ENCODE results near the gene PRPH. TPM values are rescaled to one million over a fixed set of nuclear protein-coding genes. Genes with fewer than 3 reads are reported as not detected.
"Not testable (repeated sequence)": the region's sequence is repeated elsewhere in the genome, so short reads cannot be mapped to it uniquely, and the experiment has no call there.

Gene PRPH
- total and polyA plus RNA-seq, 4 donors: 22.8 to 341 (median 215) TPM

DNA sequence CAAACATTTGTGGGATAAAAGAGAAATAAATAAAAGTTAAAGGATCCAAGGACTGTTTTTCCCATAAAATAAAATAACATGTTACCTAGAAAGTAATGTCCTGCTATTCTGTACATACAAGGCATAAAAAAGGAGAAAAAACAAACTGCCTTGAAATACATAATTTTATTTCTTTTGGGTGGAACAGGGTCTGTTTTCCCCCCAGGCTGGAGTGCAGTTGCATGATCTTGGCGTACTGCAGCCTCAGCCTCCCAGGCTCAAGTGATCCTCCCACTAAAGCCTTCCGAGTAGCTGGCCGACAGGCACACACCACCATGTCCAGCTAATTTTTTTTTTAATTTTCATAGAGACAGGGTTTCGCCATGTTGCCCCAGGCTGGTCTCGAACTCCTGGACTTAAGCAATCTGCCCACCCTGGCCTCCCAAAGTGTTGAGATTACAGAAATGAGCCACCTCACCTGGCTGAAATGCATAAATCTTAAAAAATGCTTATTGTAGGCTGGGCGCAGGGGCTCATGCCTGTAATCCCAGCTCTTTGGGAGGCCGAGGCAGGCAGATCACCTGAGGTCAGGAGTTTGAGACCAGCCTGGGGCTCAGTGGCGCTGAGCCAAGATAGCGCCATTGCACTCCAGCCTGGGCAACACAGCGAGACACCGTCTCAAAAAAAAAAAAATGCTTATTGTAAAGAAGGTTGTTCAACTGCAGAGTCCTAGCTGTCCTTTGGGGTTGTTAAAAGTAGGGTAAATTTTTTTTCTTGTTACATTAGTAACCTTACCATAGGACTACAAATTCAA lies 34.2 kb upstream of the PRPH start:
- peaks cover 15% of the 10 kb centered on the region for H3K27me3 ChIP-seq (ENCODE audit: control insufficient read depth, insufficient read depth, low read length)
- H3K4me1 ChIP-seq (ENCODE audit: control insufficient read depth, insufficient read depth, low read length): peaks cover 12% of the 10 kb centered on the region
- WGBS (ENCODE audit: insufficient coverage): 90% methylated on average over 5 of the region's 11 CpGs
- no peaks in the 10 kb centered on the region for H3K36me3 ChIP-seq (ENCODE audit: control insufficient read depth, insufficient read depth, low read length)
- H3K9me3 ChIP-seq (ENCODE audit: control insufficient read depth, insufficient read depth, low read length): no peaks in the 10 kb centered on the region
- no peak overlapping the region for H3K4me3 ChIP-seq (ENCODE audit: low read depth, low read length)
- H3K27ac ChIP-seq (ENCODE audit: low read depth, low read length): no peak overlapping the region
- no peak for DNase-seq (ENCODE audit: low read depth in 4 of 6, low spot score in 6 of 6)

DNA sequence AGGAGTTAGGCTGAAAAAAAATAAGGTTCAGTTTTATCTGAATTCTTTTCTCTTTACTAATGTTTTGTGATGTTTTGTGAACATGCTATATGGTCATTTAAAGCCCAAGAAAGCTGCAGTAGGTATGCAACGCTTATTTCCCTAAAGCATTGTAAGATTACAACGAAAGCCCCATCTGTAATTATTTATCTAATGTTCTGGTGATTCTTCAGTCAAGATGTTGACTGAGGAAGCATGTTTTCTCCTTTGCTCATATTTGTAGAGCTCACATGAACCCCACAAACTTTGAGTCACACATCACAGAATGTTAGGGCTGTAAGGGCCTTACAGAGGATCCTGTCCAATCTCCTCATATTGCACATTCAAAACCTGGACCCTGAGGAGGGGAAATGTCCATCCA lies 33.2 kb upstream of the PRPH start:
- peaks cover 12% of the 10 kb centered on the region for H3K4me1 ChIP-seq (ENCODE audit: control insufficient read depth, insufficient read depth, low read length)
- no peaks in the 10 kb centered on the region for H3K36me3 ChIP-seq (ENCODE audit: control insufficient read depth, insufficient read depth, low read length)
- H3K4me3 ChIP-seq (ENCODE audit: low read depth, low read length): no peak overlapping the region
- no peaks in the 10 kb centered on the region for H3K9me3 ChIP-seq (ENCODE audit: control insufficient read depth, insufficient read depth, low read length)
- WGBS (ENCODE audit: insufficient coverage): no CpG with 5 or more reads among the region's 2 CpGs
- peaks cover 15% of the 10 kb centered on the region for H3K27me3 ChIP-seq (ENCODE audit: control insufficient read depth, insufficient read depth, low read length)
- H3K27ac ChIP-seq (ENCODE audit: low read depth, low read length): no peak overlapping the region
- DNase-seq (ENCODE audit: low read depth in 4 of 6, low spot score in 6 of 6): no peak

GRCh38 chr12:49263400-49263763 lies 31.6 kb upstream of the PRPH start:
- Histone ChIP-seq H3K27me3 (ENCODE audit: control insufficient read depth, insufficient read depth, low read length) (peaks cover 15% of the 10 kb centered on the region), H3K4me1 (ENCODE audit: control insufficient read depth, insufficient read depth, low read length) (peaks cover 12% of the 10 kb centered on the region), H3K27ac (ENCODE audit: low read depth, low read length) (no peak overlapping the region), H3K36me3 (ENCODE audit: control insufficient read depth, insufficient read depth, low read length) (no peaks in the 10 kb centered on the region), H3K9me3 (ENCODE audit: control insufficient read depth, insufficient read depth, low read length) (no peaks in the 10 kb centered on the region), H3K4me3 (ENCODE audit: low read depth, low read length) (no peak overlapping the region)
- DNase-seq (ENCODE audit: low read depth in 4 of 6, low spot score in 6 of 6): no peak
- no CpG with 5 or more reads among the region's 5 CpGs for WGBS (ENCODE audit: insufficient coverage)

DNA sequence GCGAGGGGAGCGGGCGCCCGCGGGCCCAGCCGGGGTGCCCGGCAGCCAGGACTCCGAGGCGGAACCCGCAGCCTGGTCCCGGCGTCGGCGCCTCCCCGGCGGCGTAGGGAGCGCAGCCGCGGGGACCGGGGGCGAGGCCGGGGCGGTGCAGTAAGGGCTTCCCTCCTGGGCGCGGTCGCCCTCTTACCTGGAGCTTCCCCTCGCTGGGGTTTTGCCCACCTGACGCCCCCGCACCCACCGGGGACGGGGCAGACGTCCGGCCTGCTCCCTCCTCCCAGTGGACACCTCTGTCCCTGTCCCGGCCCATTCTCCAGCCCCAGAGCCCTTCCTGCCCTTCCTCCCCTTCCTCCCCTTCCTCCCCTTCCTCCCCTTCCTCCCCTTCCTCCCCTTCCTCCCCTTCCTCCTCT lies 30.5 kb upstream of the PRPH start:
- Histone ChIP-seq H3K9me3 (ENCODE audit: control insufficient read depth, insufficient read depth, low read length) (no peaks in the 10 kb centered on the region), H3K4me3 (ENCODE audit: low read depth, low read length) (peak overlapping the region; percentile 81), H3K27ac (ENCODE audit: low read depth, low read length) (peak overlapping the region; percentile 33), H3K36me3 (ENCODE audit: control insufficient read depth, insufficient read depth, low read length) (peaks cover 2% of the 10 kb centered on the region), H3K4me1 (ENCODE audit: control insufficient read depth, insufficient read depth, low read length) (peaks cover 12% of the 10 kb centered on the region), H3K27me3 (ENCODE audit: control insufficient read depth, insufficient read depth, low read length) (peaks cover 15% of the 10 kb centered on the region)
- under 1% methylated on average over 35 of the region's 35 CpGs for WGBS (ENCODE audit: insufficient coverage)
- DNase-seq (ENCODE audit: low read depth in 4 of 6, low spot score in 6 of 6): peak in 1 of 6 donors; percentile 27

DNA sequence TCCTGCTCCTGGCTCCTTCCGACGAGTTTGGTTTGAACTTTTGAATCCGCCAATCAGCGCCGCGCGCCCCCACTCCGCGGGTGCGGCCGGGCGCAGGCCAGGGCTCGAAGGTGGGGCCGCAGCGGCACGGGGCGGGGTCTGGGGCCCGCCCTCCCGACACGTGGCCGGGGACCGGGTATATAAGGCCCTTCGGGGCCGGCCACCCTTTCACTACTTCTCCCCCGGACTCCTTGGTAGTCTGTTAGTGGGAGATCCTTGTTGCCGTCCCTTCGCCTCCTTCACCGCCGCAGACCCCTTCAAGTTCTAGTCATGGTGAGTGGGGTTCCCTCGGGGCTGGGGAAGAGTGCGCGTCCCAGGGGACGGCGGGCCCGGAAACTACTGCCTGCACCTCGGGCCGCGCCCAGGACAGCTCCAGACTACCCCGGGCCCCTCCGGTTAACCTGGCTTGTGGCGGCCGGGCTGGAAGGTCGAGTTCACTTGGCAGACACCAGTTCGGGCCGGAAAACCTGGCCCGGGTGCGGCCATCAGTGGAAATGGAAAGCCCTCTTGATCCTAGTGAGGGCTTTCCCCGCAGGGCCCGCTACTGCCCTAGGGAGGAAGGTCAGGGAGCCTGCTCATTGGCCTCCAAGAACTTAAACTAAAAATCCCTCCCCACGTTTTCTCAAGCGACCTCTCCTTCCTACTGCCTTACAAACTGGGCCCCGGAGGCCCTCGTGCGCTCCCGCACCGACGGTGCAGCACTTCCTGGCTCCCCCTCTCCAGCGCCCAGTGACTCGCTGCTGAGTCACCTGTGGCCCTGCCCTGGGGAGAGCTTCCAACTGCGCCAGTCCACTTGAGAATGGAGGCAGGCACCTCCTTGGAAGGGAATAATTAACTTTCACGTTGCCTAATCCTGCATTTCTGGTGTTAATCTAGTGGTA lies 29.8 kb upstream of the PRPH start, which contains the start of gene TUBA1C:
Gene TUBA1C (plus strand): TSS at position 210 of the 920 bp plus-strand sequence. CDS start 100 bp downstream, at position 310.
- Histone ChIP-seq H3K27me3 (ENCODE audit: control insufficient read depth, insufficient read depth, low read length) (peaks cover 15% of the 10 kb centered on the region), H3K9me3 (ENCODE audit: control insufficient read depth, insufficient read depth, low read length) (no peaks in the 10 kb centered on the region), H3K4me3 (ENCODE audit: low read depth, low read length) (peak within 1 kb of the TSS; percentile 81), H3K4me1 (ENCODE audit: control insufficient read depth, insufficient read depth, low read length) (peaks cover 12% of the 10 kb centered on the region), H3K36me3 (ENCODE audit: control insufficient read depth, insufficient read depth, low read length) (peaks cover 4% of the 10 kb centered on the region), H3K27ac (ENCODE audit: low read depth, low read length) (peak within 1 kb of the TSS; percentile 79)
- DNase-seq (ENCODE audit: low read depth in 4 of 6, low spot score in 6 of 6): peak in 5 of 6 donors; percentile 26 to 86 (median 32)
- 6% methylated on average over 51 of the region's 61 CpGs for WGBS (ENCODE audit: insufficient coverage)

- not testable (repeated sequence) for H3K4me3 ChIP-seq (ENCODE audit: low read depth, low read length); H3K27ac ChIP-seq (ENCODE audit: low read depth, low read length); DNase-seq (ENCODE audit: low read depth in 4 of 6, low spot score in 6 of 6); H3K36me3 ChIP-seq (ENCODE audit: control insufficient read depth, insufficient read depth, low read length); H3K9me3 ChIP-seq (ENCODE audit: control insufficient read depth, insufficient read depth, low read length)
- H3K27me3 ChIP-seq (ENCODE audit: control insufficient read depth, insufficient read depth, low read length): peaks cover 13% of the 10 kb centered on the region
- no CpG with 5 or more reads among the region's 6 CpGs for WGBS (ENCODE audit: insufficient coverage)
- peaks cover 12% of the 10 kb centered on the region for H3K4me1 ChIP-seq (ENCODE audit: control insufficient read depth, insufficient read depth, low read length)
Observed at GRCh38 chr12:49269191-49269590, 25.8 kb upstream of the PRPH start.

DNA sequence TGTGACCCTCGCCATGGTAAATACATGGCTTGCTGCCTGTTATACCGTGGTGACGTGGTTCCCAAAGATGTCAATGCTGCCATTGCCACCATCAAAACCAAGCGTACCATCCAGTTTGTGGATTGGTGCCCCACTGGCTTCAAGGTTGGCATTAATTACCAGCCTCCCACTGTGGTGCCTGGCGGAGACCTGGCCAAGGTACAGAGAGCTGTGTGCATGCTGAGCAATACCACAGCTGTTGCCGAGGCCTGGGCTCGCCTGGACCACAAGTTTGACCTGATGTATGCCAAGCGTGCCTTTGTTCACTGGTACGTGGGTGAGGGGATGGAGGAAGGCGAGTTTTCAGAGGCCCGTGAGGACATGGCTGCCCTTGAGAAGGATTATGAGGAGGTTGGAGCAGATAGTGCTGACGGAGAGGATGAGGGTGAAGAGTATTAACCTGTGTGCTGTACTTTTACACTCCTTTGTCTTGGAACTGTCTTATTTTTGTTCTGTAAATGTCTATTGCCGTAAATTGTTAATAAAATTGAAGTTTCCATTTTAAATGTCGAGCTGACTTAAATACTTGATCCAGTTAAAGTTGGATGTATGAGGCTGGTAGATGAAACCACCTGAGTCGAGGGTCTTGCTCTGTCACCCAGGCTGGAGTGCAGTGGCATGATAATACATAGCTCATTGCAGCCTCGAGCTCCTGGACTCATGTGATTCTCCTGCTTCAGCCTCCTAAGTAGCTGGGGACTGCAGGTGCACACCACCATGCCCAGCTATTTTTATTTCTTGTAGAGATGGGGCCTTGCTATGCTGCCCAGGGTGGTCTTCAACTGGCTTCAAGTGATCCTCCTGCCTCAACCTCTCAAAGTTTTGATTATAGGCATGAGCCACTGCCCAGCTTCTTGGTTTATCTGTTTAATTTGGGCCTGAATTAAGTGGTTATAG lies 21.9 kb upstream of the PRPH start:
- no peak for DNase-seq (ENCODE audit: low read depth in 4 of 6, low spot score in 6 of 6)
- Histone ChIP-seq H3K4me1 (ENCODE audit: control insufficient read depth, insufficient read depth, low read length) (no peaks in the 10 kb centered on the region), H3K36me3 (ENCODE audit: control insufficient read depth, insufficient read depth, low read length) (peaks cover 6% of the 10 kb centered on the region), H3K9me3 (ENCODE audit: control insufficient read depth, insufficient read depth, low read length) (no peaks in the 10 kb centered on the region), H3K27me3 (ENCODE audit: control insufficient read depth, insufficient read depth, low read length) (no peaks in the 10 kb centered on the region), H3K27ac (ENCODE audit: low read depth, low read length) (no peak overlapping the region), H3K4me3 (ENCODE audit: low read depth, low read length) (no peak overlapping the region)
- WGBS (ENCODE audit: insufficient coverage): 95% methylated on average over 12 of the region's 16 CpGs

GRCh38 chr12:49273726-49274395 lies 21.1 kb upstream of the PRPH start:
- DNase-seq (ENCODE audit: low read depth in 4 of 6, low spot score in 6 of 6): no peak
- H3K36me3 ChIP-seq (ENCODE audit: control insufficient read depth, insufficient read depth, low read length): peaks cover 6% of the 10 kb centered on the region
- WGBS (ENCODE audit: insufficient coverage): 95% methylated on average over 4 of the region's 6 CpGs

More at GRCh38 chr12:49273726-49274395, 21.1 kb upstream of the PRPH start:
- Histone ChIP-seq H3K4me1 (ENCODE audit: control insufficient read depth, insufficient read depth, low read length) (no peaks in the 10 kb centered on the region), H3K9me3 (ENCODE audit: control insufficient read depth, insufficient read depth, low read length) (no peaks in the 10 kb centered on the region), H3K4me3 (ENCODE audit: low read depth, low read length) (no peak overlapping the region), H3K27ac (ENCODE audit: low read depth, low read length) (no peak overlapping the region), H3K27me3 (ENCODE audit: control insufficient read depth, insufficient read depth, low read length) (no peaks in the 10 kb centered on the region)

Data from spinal cord (tissue), 10 donors.